Neural progenitor cell (in vitro differentiated cells): ENCODE results near the gene DAO. TPM values are rescaled to one million over a fixed set of nuclear protein-coding genes. Genes with fewer than 3 reads are reported as not detected.

Source experiments
- DNase-seq: peaks from one replicate; pipeline ENCODE4 v3.0.0-alpha.2; 2016; ENCODE audit warnings: low spot score
- H2AFZ ChIP-seq: fragments of 200-600 bp; sonication (generic); replicated peaks from 2 replicates; pipeline ENCODE4 v1.6.1; 2016; ENCODE audit warnings: antibody characterized with exemption
- H3F3A ChIP-seq: fragments of 200-600 bp; sonication (generic); 2 replicates; pipeline ENCODE4 v1.6.1; 2016; ENCODE audit warnings: antibody characterized with exemption, low read depth
- H3K27ac ChIP-seq: fragments of 200-600 bp; sonication (generic); 2 replicates; pipeline ENCODE4 v1.5.1; 2016; ENCODE audit warnings: mild to moderate bottlenecking
- H3K27me3 ChIP-seq: fragments of 200-600 bp; sonication (generic); 2 replicates; pipeline ENCODE4 v1.6.1; 2016; ENCODE audit warnings: mild to moderate bottlenecking, moderate library complexity
- H3K36me3 ChIP-seq: fragments of 200-600 bp; sonication (generic); 2 replicates; pipeline ENCODE4 v1.5.1; 2016
- H3K4me1 ChIP-seq: fragments of 200-600 bp; sonication (generic); 2 replicates; pipeline ENCODE4 v1.6.1; 2016; ENCODE audit warnings: mixed run types
- H3K4me2 ChIP-seq: fragments of 200-600 bp; sonication (generic); 2 replicates; pipeline ENCODE4 v1.6.1; 2016
- H3K4me3 ChIP-seq: fragments of 200-600 bp; sonication (generic); 2 replicates; pipeline ENCODE4 v1.5.1; 2016
- H3K79me2 ChIP-seq: fragments of 200-600 bp; sonication (generic); 2 replicates; pipeline ENCODE4 v1.6.1; 2016; ENCODE audit warnings: low read depth
- H3K9ac ChIP-seq: fragments of 200-600 bp; sonication (generic); 2 replicates; pipeline ENCODE4 v1.6.1; 2016
- H3K9me3 ChIP-seq: fragments of 200-600 bp; sonication (generic); 2 replicates; pipeline ENCODE4 v1.5.1; 2016; ENCODE audit warnings: low read depth
- H4K20me1 ChIP-seq: fragments of 200-600 bp; sonication (generic); 2 replicates; pipeline ENCODE4 v1.6.1; 2016; ENCODE audit warnings: low read depth
- H3K27ac Mint-ChIP-seq: 3 replicates; pipeline ENCODE4 v1.8.0; 2021; ENCODE audit warnings: mixed read lengths
- H3K27me3 Mint-ChIP-seq: 2 replicates; pipeline ENCODE4 v1.8.0; 2022; ENCODE audit warnings: low read depth, mild to moderate bottlenecking, inconsistent platforms, moderate library complexity, mixed read lengths; ENCODE audit not compliant: insufficient read depth
- H3K36me3 Mint-ChIP-seq: 3 replicates; pipeline ENCODE4 v1.8.0; 2021; ENCODE audit warnings: mixed read lengths
- H3K4me1 Mint-ChIP-seq: 3 replicates; pipeline ENCODE4 v1.8.0; 2021; ENCODE audit warnings: mixed read lengths
- H3K4me3 Mint-ChIP-seq: 3 replicates; pipeline ENCODE4 v1.8.0; 2021; ENCODE audit warnings: mild to moderate bottlenecking, moderate library complexity, mixed read lengths
- H3K9me3 Mint-ChIP-seq: 3 replicates; pipeline ENCODE4 v1.8.0; 2020; ENCODE audit warnings: mixed read lengths
- EZH2 ChIP-seq: fragments of 200-600 bp; sonication (generic); IDR thresholded peaks from 2 replicates; pipeline ENCODE4 v1.6.1; 2017; ENCODE audit warnings: antibody characterized with exemption, mild to moderate bottlenecking, moderate library complexity
- EZH2phosphoT487 ChIP-seq: fragments of 200-600 bp; sonication (generic); IDR thresholded peaks from 2 replicates; pipeline ENCODE4 v1.6.1; 2017; ENCODE audit warnings: antibody characterized with exemption
- total RNA-seq: library from RNA; depleted of rRNA; stranded (reverse); fragments of >200 nt; gene quantifications from 2 replicates; pipeline ENCODE4 v1.2.3, GENCODE V29; 2015; ENCODE audit warnings: low replicate concordance
- TF ChIP-seq, protein P1 (sequence below): fragments of 200-600 bp; sonication (generic); IDR thresholded peaks from 2 replicates; pipeline ENCODE4 v1.5.1; 2017; ENCODE audit warnings: antibody characterized with exemption, mild to moderate bottlenecking

Gene DAO
- total RNA-seq, 1 donor from 2014 or later = not detected

DNA sequence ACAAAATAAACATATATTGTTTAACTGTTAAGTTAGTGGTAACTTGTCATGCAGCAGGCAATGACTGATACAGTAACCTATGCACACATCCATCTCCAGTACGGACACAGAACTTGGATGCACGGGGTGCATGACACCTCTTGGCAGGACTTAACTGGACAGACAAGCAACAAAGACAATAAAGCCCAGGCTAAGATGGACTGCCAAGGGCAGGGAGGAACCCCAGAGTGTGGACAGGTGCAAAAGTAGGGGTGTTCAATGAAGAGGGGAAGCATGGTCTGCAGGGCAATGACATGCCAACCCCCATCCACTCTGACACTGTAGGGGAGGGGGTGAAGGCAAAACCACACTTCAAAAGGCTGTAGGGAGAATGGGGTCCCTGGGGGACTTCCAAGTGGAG, 34.2 kb upstream of the DAO start:
- Histone ChIP-seq H3K9me3 (no peaks in the 10 kb centered on the region), H3K4me1 (peaks cover 8% of the 10 kb centered on the region), H3K36me3 (no peaks in the 10 kb centered on the region), H4K20me1 (peaks cover 4% of the 10 kb centered on the region), H3K79me2 (no peaks in the 10 kb centered on the region), H3K27me3 (no peaks in the 10 kb centered on the region), H2AFZ (no peak overlapping the region), H3F3A (no peaks in the 10 kb centered on the region), H3K4me2 (no peak overlapping the region), H3K9ac (no peak overlapping the region), H3K27ac (no peak overlapping the region), H3K4me3 (no peak overlapping the region)
- Mint-ChIP-seq H3K27me3 (no peaks in the 10 kb centered on the region), H3K9me3 (peaks cover 7% of the 10 kb centered on the region), H3K4me1 (peaks cover 10% of the 10 kb centered on the region), H3K36me3 (peaks cover 46% of the 10 kb centered on the region), H3K4me3 (no peak overlapping the region), H3K27ac (no peak overlapping the region)
- TF ChIP-seq, protein P1, sequence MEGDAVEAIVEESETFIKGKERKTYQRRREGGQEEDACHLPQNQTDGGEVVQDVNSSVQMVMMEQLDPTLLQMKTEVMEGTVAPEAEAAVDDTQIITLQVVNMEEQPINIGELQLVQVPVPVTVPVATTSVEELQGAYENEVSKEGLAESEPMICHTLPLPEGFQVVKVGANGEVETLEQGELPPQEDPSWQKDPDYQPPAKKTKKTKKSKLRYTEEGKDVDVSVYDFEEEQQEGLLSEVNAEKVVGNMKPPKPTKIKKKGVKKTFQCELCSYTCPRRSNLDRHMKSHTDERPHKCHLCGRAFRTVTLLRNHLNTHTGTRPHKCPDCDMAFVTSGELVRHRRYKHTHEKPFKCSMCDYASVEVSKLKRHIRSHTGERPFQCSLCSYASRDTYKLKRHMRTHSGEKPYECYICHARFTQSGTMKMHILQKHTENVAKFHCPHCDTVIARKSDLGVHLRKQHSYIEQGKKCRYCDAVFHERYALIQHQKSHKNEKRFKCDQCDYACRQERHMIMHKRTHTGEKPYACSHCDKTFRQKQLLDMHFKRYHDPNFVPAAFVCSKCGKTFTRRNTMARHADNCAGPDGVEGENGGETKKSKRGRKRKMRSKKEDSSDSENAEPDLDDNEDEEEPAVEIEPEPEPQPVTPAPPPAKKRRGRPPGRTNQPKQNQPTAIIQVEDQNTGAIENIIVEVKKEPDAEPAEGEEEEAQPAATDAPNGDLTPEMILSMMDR = no peak
- TF ChIP-seq EZH2phosphoT487 (no peak), EZH2 (no peak)
- no peak for DNase-seq

GRCh38 chr12:108846290-108846701, 33.6 kb upstream of the DAO start:
- TF ChIP-seq EZH2phosphoT487 (no peak), EZH2 (no peak)
- TF ChIP-seq, protein P1 = no peak
- no peak overlapping the region for H3K4me2 ChIP-seq
- H3K36me3 ChIP-seq = no peaks in the 10 kb centered on the region
- H4K20me1 ChIP-seq = no peaks in the 10 kb centered on the region
- no peaks in the 10 kb centered on the region for H3F3A ChIP-seq
- no peak overlapping the region for H3K27ac ChIP-seq
- H3K4me3 ChIP-seq = no peak overlapping the region
- Mint-ChIP-seq H3K4me3 (no peak overlapping the region), H3K36me3 (peaks cover 51% of the 10 kb centered on the region), H3K27me3 (no peaks in the 10 kb centered on the region), H3K4me1 (peaks cover 10% of the 10 kb centered on the region), H3K27ac (no peak overlapping the region), H3K9me3 (peaks cover 7% of the 10 kb centered on the region)
- no peak for DNase-seq
- H3K79me2 ChIP-seq = no peaks in the 10 kb centered on the region
- H3K9ac ChIP-seq = no peak overlapping the region
- no peaks in the 10 kb centered on the region for H3K9me3 ChIP-seq
- no peaks in the 10 kb centered on the region for H3K27me3 ChIP-seq
- H3K4me1 ChIP-seq = peaks cover 2% of the 10 kb centered on the region
- H2AFZ ChIP-seq = no peak overlapping the region

DNA sequence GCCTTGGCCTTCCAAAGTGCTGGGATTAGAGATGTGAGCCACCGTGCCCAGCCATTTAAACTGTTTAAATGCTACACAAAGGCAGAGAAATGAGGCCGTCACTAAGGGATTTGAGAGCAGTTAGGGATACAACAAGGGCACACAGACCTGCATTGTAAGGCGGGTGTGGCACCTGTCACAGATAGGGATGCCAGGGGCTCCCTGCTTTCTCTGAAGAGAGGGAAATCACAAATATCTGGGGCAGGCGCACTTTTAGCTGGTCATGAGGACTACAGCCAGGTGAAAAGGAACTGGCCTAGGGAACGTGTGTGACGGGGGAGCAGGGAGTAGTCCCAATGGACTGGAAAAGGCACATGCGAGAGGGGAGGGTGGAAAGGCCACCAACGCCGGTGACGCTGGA, 32.2 kb upstream of the DAO start:
- Mint-ChIP-seq H3K4me1 (peaks cover 11% of the 10 kb centered on the region), H3K36me3 (peaks cover 55% of the 10 kb centered on the region), H3K27me3 (no peaks in the 10 kb centered on the region), H3K9me3 (peaks cover 7% of the 10 kb centered on the region), H3K27ac (no peak overlapping the region), H3K4me3 (no peak overlapping the region)
- no peaks in the 10 kb centered on the region for H3K9me3 ChIP-seq
- no peak overlapping the region for H2AFZ ChIP-seq
- H3K27ac ChIP-seq = no peak overlapping the region
- no peak overlapping the region for H3K4me2 ChIP-seq
- no peaks in the 10 kb centered on the region for H4K20me1 ChIP-seq
- no peak overlapping the region for H3K9ac ChIP-seq
- DNase-seq = no peak
- no peaks in the 10 kb centered on the region for H3K27me3 ChIP-seq
- no peaks in the 10 kb centered on the region for H3F3A ChIP-seq
- TF ChIP-seq EZH2 (no peak), EZH2phosphoT487 (no peak)
- TF ChIP-seq, protein P1 = no peak
- no peak overlapping the region for H3K4me3 ChIP-seq
- no peaks in the 10 kb centered on the region for H3K36me3 ChIP-seq
- H3K4me1 ChIP-seq = no peaks in the 10 kb centered on the region
- H3K79me2 ChIP-seq = peaks cover 4% of the 10 kb centered on the region
